ENCODE data around the gene PARK7.

Gene PARK7

GRCh38 chr1:8011016-8011415, 49.5 kb downstream of the PARK7 start:
- DNase-seq: no peak

DNA sequence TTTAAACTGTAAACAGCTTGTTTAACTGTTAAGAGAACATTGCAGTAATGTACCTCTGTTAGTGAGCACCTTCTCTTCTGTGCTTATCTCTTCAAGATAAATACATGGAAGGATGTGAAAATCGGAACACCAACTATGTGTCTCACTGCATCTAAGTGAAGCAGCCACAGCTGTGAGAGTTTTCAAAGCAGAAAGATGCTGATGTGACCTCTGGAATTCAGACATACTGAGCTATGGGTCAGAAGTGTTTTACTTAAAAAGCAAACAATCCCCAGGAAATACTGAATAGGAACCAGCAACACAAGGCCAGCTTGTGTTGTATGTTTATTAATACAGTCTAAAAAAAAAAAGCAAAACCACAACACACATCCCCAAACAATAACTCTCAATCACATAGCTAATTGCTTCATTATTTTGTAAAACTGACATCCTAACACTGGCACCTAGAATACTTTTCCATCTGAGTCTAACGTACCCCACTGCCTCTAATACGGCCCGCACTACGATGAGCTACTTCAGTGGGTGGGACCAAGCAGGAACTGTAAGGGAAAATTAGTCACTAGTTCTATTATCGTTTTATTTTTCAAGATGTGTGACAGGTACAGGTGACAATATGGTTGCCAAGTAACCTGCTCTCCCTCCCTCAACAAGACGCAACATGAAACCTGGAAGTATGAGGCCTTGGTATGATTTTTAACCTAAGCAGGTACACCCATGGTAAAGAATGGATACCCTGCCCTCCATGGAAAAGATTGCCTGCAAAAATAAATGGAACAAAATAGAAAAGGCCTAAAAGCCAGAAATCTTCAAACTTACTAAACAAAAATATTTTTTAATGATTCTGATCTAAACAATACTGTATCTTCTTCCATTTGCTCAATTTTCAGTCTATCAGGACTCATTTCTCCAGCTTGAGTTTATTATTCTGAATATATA, 50.7 kb downstream of the PARK7 start:
- no peak for DNase-seq

GRCh38 chr1:8012955-8013354, 51.4 kb downstream of the PARK7 start:
- no peak for DNase-seq

GRCh38 chr1:8013399-8013798, 51.9 kb downstream of the PARK7 start:
- DNase-seq: no peak

DNA sequence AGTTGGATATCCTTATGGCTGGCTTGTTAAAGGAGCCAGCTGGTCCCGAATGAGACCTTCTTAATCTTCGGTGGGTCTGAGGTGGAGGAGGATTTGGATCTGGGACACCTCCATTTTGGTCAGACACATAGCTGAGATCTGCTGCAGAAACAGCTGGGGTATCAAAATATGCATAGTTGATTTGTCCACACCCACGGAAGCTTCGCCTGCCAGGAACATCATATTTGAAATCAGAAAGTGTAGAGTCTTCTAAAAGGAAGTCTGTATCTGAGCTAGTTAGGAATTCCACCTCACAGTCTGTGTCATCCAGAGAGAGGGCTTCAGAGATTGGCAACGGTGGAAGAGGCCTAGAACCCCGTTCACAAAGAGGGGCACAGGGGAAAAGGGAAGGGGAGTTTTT, 52.3 kb downstream of the PARK7 start:
- DNase-seq: no peak

DNA sequence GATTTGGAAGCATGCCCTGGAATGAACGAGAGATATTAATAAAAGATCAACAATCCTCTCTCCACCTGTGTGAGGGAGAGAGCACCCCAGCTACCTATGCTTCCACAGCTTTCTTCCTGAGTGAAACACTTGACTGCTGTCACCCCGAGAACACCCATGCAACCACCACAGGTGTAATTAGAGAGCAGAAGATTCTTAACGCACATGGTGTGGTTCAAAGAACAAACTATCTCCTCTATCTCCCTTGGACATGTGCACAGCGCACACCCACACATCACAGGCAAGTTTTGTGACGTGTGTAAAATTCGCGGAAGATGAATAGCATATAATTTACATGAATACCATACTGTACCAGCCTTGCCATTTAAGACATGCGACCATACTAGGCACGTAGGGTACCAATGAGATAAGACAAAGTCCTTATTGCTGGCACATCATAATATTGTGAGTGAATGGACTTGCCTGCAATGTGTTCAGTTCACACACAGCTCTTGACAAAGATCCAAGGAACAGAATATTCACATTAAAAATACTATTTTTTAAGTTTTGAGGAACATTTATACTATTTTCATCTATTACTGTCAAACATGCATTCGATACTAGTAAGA, 53.0 kb downstream of the PARK7 start:
- DNase-seq: no peak

GRCh38 chr1:8015036-8015808, 53.7 kb downstream of the PARK7 start:
- DNase-seq: peak; percentile 87

GRCh38 chr1:8015809-8016165, 54.3 kb downstream of the PARK7 start:
- no peak for DNase-seq

GRCh38 chr1:8016210-8016894, 54.8 kb downstream of the PARK7 start:
- DNase-seq: peak; percentile 46

GRCh38 chr1:8016895-8017241, 55.4 kb downstream of the PARK7 start:
- no peak for DNase-seq

DNA sequence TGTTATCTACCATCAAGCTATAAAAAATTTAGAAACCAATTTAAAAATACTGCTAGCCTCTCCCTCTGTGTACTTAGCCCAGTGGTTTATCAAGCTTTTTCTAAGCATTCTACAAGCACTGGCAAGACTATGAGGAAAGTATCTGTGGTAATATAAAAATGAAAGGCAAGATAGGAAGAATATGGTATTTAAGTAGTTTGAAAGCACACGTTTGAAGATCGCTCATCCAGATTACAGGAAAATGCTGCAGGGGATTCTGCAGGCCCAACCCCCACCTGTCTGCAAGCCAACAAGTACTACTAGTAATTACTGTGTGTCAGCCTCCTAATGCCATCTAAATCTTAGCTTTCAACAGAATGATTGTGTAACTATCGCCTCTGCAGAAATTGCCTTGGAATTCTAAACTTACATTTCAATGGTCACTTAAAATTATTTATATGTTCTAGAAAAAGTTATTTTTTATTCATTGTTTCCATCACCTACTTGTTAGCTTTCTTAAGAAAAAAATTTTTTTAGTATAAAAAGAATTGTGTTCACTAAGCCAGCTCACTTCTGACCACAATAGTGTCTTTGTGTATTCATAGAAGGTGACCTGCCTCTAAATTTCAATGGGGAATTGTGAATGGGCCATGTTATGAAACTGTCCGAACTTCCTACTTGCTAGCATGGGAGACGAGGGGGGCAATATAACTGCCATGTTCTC, 56.1 kb downstream of the PARK7 start:
- no peak for DNase-seq

DNA sequence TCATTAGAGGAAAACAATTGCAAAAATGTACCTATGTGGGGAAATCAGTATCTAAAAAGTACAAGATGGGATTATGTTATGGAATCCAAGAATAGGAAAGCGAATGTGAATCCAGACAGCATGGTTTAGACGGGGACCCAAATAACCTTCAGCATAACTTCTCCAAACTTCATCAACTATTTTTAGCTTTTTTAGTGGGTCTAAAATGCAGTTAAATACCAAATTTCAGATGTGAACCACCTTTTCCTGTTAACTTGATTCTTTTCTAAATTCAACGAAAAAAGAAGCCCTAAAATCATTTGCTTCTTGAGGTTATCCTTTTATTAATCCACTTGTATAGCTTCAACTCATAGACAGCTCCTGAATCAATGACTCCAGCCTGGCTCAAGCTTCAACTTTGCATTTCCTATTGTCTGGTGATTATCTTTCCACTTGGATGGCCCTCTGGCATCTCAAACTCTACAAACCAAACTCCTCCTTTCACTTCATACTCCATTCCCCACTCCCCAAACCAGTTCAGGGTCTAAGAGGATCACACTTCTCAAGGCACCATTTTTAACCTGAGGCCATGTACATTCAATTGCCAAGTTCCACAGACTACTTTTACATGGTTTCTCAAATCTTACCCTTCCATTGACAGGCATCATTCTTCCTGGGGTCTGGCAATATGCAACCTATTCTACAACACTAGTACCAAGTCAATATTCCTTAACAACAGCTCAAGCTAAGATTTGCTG, 57.1 kb downstream of the PARK7 start:
- no peak for DNase-seq

GRCh38 chr1:8019229-8019620, 57.7 kb downstream of the PARK7 start:
- DNase-seq: no peak

- no peak for DNase-seq
These were observed 58.5 kb downstream of the PARK7 start for GRCh38 chr1:8020032-8020431.

GRCh38 chr1:8021676-8022266, 60.3 kb downstream of the PARK7 start:
- DNase-seq: no peak

DNA sequence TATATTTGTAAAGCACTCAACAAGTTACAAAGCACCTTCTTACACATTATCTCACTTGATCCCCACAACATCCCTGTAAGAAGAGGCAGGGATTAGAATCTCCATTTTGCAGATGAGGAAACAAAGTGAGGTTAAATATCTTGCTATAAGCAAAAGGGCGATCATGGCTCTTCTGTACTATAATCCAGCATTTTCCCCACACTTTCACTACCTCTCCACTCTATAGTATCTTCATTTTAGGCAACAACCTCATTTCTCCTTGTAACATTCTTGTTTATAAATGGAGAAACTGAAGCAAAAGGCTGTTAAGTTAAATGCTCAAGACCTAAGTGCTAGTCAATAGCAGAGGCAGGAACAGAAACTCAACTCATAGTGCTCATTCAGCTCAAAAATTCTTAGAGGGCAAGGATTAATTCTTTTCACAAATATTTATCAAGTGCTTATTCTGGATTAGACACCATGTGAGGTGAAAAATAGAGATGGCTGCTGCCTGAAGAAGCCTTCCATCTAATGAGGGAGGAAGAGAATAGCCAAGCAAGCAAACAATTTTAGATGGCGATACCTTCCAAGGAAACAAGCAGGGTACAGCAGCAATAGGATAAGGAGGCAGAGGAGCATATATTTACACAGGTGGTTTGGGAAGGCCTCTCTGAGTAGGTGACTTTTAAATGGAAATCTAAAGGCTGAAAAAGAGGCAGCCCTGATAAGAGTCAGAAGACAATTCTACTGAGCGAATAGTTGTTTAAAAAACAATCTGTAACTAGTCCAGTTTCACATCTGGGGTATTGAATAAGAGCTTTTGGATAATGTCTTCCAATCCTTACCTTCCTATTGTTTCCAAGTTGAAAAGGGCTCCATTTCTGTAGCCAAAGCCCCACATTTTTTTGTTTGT, 61.1 kb downstream of the PARK7 start:
- DNase-seq: no peak

- no peak for DNase-seq
These were observed 61.9 kb downstream of the PARK7 start for GRCh38 chr1:8023287-8023994.

GRCh38 chr1:8023995-8024313, 62.4 kb downstream of the PARK7 start:
- DNase-seq: no peak

GRCh38 chr1:8024329-8024728, 62.8 kb downstream of the PARK7 start:
- DNase-seq: no peak
